Fibroblast of gingiva (primary cell): ENCODE data around the gene C15orf62.
A peak's percentile ranks its signal among the peaks of the same experiment; 100 is the strongest.

Experiments used
- DNase-seq: peaks from one replicate; pipeline ENCODE4 v3.0.0-alpha.2; 2011; ENCODE audit warnings: low read depth

The C15orf62 gene, protein sequence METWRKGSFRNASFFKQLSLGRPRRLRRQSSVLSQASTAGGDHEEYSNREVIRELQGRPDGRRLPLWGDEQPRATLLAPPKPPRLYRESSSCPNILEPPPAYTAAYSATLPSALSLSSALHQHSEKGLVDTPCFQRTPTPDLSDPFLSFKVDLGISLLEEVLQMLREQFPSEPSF

DNA sequence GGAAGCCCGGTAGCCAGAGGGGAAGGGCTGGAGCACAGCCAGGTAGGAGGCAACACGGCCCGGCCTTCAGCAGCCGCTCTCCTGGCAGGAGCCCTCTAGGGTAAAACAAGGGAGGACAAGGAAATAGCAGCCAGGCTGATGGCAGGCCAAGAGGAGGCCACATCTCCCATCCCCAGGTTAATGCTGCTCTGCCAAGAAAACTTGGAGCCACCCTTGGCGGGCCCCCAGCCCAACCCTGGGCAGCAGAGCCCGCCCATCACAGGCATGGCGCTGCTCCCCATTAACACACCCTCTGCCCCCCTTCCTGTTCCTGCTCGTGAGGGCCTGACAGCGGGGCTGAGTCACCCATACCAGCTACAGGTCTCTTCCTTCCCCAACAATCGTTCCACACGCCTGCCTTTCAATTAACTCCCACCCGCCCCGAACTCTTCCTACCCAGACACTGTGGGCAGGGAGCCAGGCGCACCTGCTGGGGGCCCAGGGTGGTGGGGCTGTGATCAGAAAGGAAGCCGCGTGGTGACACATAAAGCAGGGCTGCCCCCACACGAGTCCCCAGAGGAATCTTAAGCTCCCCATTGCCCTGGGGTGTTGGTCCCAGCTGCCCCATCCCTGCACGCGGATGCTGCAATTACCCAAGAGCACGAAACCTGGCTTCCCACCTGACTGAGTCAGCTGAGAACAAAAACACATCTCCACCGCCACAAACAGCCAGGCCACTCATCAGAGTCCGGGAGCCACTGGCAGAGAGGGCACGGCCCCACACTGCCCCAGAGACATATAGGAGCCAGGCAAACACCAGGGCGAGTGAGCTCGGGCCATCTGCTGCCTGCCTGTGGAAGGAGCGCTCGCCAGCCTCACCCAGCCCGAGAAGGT lies at the start of gene C15orf62:
Gene C15orf62, plus strand, starts transcription at position 707 of the 873 bp plus-strand sequence. CDS start 516 bp downstream, outside the sequence.
- DNase-seq = no peak

DNA sequence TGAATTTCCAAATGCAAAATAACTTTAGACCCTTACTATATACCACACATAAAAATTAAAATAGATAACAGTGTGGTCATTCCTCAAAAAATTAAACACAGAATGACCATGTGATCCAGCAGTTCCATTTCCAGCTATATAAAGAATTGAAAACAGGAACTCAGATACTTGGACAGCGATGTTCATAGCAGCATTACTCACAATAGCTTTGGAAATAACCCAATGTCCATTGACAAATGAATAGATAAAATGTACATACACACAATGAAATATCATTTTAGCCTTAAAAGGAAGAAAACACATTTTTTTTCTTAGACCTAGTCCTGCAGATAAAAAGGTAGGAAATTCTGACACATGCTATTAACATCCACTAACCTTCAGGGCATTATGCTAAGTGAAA lies 48.1 kb upstream of the C15orf62 start:
- DNase-seq = no peak

DNA sequence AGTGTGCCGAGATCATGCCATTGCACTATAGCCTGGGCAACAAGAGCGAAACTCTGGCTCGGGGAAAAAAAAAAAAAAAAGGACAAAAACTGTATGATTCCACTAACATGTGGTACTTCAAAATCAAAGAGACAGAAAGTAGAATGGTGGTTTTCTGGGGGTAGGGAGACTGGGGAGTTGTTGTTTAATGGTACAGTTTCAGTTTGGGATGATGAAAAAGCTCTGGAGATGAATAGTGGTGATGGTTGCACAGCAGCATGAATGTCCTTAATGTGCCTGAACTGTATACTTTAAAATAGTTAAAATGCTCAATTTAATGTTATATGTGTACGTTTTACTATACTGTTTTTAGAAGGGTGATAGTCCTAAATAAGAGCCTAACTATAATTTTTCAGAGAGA lies 47.4 kb upstream of the C15orf62 start:
- DNase-seq = no peak

DNA sequence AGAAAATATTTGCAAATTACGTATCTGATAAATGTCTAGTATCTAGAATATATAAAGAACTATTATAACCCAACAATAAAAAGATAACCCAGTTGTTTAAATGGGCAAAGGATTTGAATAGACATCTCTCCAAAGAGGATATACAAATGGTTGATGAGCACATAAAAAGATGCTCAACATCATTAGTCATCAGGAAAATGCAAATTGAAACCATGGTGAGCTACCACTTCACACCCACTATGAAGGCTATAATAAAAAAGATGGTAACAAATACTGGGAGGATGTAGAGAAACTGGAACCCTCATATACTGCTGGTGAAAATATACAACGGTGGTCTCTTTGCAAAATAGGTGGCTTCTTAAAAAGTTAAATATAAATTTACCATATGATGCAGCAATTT lies 46.8 kb upstream of the C15orf62 start:
- no peak for DNase-seq

DNA sequence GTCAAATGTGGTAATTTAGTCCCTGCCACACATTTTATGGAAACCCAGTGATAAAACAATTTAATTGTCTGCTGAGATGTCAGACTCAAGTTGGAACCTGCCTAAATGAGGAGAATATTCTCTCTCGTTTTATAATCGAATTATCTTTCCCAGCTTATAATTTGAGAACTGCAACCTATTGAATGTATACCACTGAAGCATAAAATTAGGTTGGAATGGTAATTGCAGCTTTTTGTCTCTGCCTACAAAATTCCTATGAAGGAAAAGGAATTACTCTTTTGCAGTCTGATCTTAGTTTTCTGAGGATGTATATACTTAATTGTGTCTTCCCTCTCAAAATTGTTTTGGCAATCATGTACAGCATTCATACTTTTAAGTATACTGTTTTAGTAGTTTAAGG lies 45.9 kb upstream of the C15orf62 start:
- DNase-seq = no peak

DNA sequence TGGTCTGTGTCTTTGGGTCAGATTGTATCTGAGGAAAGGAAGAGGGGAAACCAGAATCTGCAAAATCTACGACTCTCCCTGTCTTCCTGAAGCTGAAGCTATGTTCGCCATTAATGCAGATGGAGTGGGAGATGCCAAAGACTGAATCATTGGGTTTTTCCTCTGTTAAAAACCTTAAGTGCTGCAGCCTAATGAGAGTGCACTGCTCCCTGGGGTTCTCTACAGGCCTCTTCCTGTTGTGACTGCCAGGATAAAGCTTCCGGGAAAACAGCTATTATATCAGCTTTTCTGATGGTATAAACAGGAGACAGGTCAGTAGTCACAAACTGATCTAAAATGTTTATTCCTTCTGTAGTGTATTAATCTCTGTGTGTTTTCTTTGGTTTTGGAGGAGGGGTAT lies 38.7 kb upstream of the C15orf62 start:
- no peak for DNase-seq

DNA sequence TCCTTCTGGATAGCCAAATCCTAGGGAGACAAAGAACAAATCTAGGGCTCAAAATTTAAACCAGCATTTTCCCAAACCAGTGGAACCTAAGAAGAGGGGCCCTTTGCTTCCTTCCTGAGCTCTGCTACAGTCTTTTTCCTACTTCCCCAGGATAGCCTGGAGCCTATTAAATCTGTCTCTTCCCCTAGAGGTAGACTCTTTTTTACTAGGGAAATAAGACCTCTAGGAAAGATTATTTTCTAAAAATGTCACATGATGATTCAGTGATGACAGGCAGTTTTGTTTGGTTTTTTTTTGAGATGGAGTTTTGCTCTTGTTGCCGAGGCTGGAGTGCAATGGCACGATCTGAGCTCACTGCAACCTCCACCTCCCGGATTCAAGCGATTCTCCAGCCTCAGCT lies 33.2 kb upstream of the C15orf62 start:
- no peak for DNase-seq

DNA sequence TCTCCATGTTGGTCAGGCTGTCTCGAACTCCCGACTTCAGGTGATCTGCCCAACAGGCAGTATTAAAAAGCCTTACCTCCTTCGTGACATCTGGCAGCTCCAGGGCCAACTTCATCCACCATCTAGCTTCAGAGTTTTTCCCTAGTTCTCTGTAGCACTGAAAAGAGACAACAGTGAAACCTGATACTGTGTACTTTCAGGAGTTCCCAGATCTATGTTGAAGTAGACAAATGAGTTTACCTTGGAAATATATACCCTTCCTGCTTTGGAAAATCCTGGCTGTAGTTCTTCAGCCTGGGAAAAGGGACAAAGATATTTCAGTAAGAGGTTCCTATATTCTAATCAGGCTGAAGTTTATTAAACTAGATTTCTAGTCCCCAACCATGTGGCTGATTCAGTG lies 32.7 kb upstream of the C15orf62 start:
- DNase-seq = no peak

DNA sequence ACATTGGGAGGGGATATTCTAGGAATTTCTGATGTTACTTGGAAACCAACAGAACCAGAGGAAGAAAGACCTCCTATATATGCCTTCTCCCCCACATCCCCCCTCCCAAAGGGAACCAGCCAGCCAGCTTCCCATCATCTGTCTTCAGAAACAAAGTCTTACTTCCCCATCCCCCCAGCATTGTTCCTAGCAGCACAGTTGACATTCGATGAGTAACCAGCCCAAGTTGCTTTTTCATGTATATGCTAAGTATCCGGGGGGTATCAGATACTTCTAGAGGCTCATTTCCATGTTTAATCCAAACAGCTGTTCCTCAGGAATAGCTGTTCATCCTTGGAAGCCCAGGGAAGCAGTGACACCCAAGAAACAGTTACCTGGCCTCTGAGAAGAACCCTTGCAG lies 30.7 kb upstream of the C15orf62 start:
- DNase-seq = no peak

DNA sequence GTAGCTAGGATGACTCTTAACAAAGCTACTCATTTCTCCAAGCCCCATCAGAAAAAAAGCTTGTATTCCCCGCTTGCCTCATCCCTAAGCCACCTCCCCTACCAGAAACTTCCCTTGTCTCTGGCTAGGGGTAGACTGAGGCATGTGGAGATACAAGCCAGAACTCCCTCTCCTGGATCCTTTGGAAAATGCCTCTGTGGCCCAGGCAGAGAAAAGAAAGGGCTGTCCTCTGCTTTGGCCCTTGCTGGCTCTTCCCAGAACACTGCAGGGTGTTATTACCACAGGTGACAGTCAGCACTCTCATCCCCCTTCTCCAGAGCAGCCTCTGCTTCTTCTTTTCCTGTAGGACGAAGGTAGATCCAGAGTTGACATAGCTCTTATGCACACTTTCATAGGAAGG lies 29.9 kb upstream of the C15orf62 start:
- DNase-seq = no peak

DNA sequence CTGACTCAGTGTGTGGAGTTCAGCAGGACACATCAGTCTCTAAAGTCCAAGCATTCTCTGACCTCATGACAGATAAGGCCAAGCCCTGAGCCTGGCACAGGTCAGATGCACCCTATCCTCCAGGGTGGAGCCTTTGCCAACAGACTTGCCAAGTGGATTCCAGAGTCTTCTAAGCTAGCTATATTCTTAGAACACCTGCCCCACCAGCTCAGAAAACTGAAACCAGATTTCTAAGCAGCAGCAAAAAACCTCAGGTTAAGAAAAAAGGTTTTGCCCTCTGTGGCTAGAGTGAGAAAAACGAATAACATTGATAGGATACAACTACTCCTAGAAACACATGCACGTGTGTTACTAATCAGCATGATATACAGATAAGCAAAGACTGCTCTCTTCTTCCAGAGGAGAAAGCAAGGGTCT lies 26.3 kb upstream of the C15orf62 start:
- DNase-seq = no peak

DNA sequence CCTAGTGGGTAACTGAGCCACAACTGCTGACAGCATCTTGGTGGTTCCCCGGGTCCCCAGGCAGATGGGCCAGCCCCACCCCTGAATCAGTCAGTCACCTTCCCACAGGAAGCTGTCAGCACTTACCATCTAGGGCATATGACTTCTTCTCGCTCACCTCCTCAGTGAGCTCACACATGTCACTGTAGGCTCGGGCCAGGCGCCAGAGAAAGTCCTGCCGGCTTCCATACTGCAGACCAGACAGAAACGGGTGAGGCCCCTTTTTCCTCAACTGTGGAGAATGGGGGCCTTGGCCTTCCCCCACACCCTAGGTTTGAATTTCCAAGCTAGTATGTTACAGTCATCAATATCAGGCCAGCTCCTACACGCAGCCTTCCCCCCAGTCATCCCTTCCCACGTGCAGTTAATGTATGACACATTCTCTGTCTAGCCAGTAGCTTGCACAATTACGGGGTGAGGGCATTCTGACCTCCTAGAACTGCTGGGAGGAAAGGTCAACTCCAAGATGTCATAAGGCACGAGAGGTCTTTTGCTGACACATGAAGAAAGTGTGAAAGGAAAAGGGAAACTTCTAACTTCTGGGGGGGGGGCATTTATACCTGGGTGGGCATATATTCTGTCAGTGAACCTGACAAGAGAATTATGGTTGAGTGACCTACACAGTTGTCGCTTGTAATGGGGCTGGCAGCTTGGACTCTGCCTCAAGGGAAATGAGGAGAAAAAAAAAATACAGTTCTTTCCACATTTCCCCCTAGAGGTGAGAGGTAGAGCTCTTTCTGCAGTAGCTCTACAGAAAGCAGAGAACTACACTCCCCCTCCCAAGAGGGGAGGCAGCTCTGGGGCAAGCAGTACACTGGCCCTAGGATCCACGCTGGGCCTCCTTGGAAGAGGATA lies 25.6 kb upstream of the C15orf62 start:
- peak; percentile 65 for DNase-seq

DNA sequence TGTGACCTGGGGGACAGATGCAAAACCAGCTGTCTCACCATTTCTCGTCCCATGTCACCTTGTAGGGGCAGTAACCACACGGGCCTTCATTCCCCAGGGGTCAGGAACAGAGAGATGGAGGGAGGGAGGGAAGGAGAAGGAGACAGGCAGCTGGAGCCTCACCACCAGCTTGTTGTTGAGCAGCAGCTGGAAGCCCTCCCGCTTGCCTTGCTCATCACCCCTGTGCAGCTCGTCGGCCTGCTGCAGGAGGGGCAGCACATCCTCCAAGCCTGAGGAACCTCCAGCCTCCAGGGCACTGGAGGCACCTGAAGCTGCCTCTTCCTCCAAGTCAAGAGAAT lies 25.0 kb upstream of the C15orf62 start:
- DNase-seq = no peak

DNA sequence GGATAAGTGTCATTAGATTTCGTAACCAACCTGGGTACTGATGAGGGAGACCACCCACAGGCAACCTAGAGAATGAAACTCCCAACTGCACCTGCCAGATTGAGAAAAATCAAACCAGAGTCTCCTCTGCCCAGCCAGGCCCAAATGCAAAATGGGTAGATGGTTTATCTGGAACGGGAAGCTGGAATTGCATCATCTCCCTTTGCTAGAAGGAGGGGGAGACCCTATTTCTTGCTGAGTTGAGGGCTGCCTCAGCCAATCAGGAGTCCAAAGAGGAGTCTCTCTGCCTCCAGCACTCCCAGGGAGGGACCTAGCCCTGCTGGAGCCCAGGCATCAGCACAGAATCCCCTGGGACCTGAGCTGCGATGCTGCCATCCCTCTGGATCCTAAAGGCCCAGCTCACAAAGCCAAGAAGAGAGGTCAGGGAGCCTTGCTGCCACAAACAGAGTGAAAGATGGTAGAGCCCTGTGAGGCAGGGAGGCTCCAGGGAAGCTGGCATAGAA lies 22.8 kb upstream of the C15orf62 start:
- peak; percentile 61 for DNase-seq

DNA sequence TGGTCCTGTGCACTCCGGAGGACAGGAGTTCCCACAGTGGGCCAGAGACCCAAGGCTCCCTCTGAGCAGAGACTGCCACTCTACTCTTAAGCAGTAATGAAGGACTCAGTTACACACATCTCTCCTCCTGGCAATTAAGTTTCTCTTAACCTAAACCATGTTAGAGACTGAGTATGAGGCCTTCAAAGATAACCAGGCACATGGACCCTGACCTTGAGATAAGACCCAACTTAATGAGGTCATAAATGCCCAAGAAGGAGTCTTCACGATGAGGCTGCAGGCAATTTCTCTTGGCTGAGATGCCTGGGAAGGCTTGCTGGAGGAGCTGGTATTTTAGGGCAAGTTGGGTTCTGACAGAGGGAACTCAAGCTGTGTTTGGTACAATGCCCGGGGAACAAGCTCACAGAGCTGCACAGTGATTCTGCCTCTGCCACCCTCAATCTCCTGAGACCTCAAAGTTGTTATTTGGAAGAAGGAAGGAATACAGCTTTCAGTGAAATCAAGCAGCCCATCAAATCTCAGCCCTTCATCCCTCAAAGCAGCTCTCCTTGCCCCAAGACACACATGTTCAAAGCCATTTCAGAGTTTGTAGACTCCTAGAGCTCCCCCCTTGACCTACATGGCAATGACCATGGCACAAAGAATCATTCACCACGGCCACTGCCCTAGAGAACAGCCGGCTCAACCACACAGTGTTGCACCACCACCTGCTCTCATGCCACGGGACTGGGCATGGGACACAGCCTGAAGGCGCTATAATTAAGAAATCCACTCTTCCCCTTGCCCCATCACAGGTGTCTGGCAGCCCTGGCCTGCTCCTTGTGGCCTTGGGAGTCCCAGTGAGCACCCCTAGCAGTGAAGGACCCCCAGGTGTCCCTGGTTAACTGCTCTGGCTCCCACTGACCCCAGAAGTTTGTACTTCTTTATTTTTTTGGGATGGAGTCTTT lies 21.8 kb upstream of the C15orf62 start:
- no peak for DNase-seq

DNA sequence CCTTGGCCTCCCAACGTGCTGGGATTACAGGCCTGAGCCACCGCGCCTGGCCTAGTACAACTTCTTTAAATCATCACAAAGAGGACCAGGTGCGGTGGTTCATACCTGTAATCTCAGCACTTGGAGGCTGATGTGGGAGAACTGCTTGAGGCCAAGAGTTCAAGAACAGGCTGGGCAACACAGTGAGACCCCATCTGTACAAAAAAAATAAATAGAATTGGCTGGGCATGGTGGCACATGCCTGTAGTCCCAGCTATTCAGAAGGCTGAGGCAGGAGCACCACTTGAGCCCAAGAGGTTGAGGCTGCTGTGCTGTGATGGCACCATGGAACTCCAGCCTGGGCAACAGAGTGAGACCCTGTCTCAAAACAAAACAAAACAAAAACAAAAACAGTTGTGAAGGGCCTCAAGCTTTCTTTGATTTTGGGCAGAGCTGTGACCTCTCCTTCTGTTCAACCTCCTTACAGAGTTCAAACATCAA lies 20.6 kb upstream of the C15orf62 start:
- DNase-seq = no peak

DNA sequence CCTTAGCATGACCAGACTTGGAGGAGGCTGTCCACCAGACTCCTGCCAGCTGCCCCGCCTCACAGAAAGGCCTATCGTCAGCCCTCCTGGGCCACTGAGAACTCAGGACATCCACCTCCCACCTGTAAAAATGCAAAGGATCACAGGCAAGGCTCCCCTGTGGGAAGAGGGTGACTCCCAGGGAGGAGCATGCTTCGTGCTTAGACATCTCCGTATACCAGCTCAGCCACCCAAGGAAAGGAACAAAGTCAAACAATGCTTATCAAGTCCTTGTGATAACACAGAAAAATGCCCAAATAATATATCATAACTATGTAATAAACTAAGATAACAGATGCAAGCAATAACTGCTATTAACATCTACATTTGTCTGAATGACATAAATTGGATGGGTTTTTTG lies 18.9 kb upstream of the C15orf62 start:
- no peak for DNase-seq

DNA sequence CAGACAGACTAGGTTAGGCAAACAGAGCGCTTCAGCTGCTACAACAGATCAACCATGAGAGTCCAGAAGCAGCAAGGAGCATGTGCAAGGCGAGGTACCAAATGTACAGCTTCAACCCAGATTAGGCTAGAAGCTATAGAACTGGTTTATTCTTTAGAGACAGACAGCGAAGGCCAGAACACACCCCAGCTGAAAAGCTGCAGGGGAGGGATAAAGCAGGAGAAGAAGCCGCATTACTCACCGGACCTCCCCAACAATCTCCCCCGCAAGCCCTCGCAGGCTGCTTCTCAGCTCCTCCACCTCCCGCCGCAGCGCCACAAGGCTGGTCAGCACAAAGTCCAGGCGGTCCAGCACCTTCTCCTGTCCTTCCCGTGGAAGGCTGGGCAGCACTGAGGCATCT lies 18.0 kb upstream of the C15orf62 start:
- no peak for DNase-seq

DNA sequence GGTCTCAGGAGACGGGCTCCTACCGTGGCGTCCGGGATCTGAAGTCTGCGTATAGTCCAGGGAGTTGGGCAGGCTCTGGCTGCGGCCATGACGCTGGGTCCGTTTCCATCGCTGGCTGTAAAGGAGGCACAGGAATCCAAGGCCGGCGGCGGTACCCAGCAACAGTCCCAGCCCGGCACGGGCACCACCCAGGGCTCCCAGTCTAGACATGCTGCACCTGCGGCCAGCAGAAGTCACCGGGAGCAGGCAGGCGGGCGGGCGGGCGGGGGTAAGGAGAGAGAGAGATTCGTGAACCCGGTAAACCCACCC lies 15.3 kb upstream of the C15orf62 start:
- DNase-seq = no peak

DNA sequence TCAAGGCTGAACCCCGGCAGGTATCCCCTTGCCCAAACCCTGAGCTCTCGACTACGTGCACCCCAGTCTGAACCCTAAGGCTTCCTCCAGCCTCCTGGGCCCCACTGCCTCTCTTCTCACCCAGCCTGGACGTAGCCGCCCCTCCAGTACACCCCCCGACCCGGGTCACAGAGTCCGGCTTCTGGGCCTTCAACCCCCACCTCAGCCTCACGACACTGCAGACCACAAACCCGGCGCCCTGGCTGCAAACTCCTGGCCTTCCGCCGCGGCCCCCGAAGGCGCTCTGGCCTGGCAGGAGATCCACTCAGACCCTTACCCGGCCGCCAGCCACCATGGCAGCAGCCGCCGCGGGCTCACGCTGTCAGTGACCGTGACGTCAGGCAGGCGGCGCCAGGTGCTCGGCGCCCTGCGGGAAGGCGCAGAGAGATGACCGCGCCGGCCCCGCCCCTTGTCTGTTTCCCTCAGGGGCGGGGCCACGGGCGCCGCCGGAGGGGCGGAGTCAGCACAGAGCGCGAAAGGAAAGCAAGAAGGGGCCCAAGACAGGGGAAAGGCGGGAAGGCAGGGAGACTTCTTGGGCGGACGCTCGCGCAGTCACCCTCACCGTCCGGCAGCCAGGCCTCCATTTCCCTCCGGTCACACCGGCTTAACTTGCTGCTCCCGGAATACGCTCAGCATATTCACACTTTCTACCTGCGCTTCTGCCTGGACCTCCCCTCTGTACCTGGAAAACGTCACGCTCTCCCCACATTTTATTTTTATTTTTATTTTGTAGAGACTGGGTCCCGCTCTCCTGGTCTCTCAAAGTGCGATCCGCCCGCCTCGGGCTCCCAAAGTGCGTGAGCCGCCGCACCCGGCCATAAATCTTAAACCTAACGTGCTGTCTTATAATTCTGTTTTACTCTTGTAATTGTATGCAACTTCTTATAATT lies 14.6 kb upstream of the C15orf62 start, which contains the start of gene RMDN3:
Gene RMDN3, minus strand, starts transcription at position 372 of the 929 bp plus-strand sequence. CDS start 471 bp downstream, outside the sequence.
- DNase-seq = peak; percentile 83
